ENCODE measurements around the gene SLC38A10. TPM values are rescaled to one million over a fixed set of nuclear protein-coding genes. Genes with fewer than 3 reads are reported as not detected.

SLC38A10 gene
- total and polyA plus RNA-seq, 10 of the 15 experiments (the other 5 are each of a cell fraction or from before 2014, with no cell fraction given), result 0.52 to 67.9 (median 22.1) TPM

GRCh38 chr17:81217491-81217890 is 77.6 kb downstream of the SLC38A10 start (continued):
- no peak for TF ChIP-seq MAX (IDR thresholded peaks at IDR 0.05; ENCODE audit: low read depth, low read length)
- no peak for TF ChIP-seq E2F4 (IDR thresholded peaks at IDR 0.05; ENCODE audit: low read depth, low read length)
- no peak for TF ChIP-seq FOS (IDR thresholded peaks at IDR 0.05; ENCODE audit: borderline replicate concordance, extremely low read depth, insufficient read length)
- no peak for TF ChIP-seq NKRF (conservative IDR thresholded peaks at IDR 0.05)
- no peak for TF ChIP-seq RELB (IDR thresholded peaks at IDR 0.05; ENCODE audit: low read depth)
- TF ChIP-seq NFYB (IDR thresholded peaks at IDR 0.05; ENCODE audit: insufficient read depth, low read depth, low read length), result no peak
- no peak for TF ChIP-seq ZNF384 (IDR thresholded peaks at IDR 0.05; ENCODE audit: borderline replicate concordance, low read depth, low read length)
- TF ChIP-seq EGR1 (IDR thresholded peaks at IDR 0.05; ENCODE audit: borderline replicate concordance in 1 of 2, low read depth in 2 of 2, low read length in 2 of 2), result no peak
- TF ChIP-seq ZSCAN29 (IDR thresholded peaks at IDR 0.05), result no peak
- TF ChIP-seq CHD1 (IDR thresholded peaks at IDR 0.05; ENCODE audit: low read depth, low read length), result no peak
- TF ChIP-seq MYC (IDR thresholded peaks at IDR 0.05; ENCODE audit: insufficient read depth, insufficient read length, insufficient replicate concordance, low read length, severe bottlenecking), result no peak
- TF ChIP-seq, protein P1, sequence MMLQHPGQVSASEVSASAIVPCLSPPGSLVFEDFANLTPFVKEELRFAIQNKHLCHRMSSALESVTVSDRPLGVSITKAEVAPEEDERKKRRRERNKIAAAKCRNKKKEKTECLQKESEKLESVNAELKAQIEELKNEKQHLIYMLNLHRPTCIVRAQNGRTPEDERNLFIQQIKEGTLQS (IDR thresholded peaks at IDR 0.05; ENCODE audit: borderline replicate concordance, extremely low read depth, low read depth, low read length), result no peak
